ENCODE data around the gene TRIM56. TPM values are rescaled to one million over a fixed set of nuclear protein-coding genes. Genes with fewer than 3 reads are reported as not detected.
"Not testable (repeated sequence)": the region's sequence is repeated elsewhere in the genome, so short reads cannot be mapped to it uniquely, and the experiment has no call there.

Gene TRIM56
- total RNA-seq, 1 donor = 16.0 TPM

DNA sequence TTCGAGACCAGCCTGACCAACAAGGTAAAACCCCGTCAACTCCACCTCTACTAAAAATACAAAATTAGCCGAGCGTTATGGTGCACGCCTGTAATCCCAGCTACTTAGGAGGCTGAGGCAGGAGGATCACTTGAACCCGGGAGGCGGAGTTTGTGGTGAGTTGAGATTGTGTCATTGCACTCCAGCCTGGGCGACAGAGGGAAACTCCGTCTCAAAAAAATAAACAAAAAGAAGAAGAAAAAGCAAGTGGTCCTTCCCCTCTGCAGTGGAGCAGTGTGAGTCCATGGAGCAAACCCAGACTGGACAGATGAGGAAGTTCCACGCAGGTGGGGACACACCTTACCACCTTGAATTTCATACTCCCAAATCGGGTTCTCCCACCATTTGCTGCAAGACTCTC, 28.6 kb downstream of the TRIM56 start:
- H3K4me3 ChIP-seq (ENCODE audit: low read depth, low read length) = no peak overlapping the region
- no peak for DNase-seq (ENCODE audit: low read depth)
- TF ChIP-seq, protein P1, sequence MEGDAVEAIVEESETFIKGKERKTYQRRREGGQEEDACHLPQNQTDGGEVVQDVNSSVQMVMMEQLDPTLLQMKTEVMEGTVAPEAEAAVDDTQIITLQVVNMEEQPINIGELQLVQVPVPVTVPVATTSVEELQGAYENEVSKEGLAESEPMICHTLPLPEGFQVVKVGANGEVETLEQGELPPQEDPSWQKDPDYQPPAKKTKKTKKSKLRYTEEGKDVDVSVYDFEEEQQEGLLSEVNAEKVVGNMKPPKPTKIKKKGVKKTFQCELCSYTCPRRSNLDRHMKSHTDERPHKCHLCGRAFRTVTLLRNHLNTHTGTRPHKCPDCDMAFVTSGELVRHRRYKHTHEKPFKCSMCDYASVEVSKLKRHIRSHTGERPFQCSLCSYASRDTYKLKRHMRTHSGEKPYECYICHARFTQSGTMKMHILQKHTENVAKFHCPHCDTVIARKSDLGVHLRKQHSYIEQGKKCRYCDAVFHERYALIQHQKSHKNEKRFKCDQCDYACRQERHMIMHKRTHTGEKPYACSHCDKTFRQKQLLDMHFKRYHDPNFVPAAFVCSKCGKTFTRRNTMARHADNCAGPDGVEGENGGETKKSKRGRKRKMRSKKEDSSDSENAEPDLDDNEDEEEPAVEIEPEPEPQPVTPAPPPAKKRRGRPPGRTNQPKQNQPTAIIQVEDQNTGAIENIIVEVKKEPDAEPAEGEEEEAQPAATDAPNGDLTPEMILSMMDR (IDR thresholded peaks at IDR 0.05; ENCODE audit: insufficient read depth, low read depth, low read length) = no peak

DNA sequence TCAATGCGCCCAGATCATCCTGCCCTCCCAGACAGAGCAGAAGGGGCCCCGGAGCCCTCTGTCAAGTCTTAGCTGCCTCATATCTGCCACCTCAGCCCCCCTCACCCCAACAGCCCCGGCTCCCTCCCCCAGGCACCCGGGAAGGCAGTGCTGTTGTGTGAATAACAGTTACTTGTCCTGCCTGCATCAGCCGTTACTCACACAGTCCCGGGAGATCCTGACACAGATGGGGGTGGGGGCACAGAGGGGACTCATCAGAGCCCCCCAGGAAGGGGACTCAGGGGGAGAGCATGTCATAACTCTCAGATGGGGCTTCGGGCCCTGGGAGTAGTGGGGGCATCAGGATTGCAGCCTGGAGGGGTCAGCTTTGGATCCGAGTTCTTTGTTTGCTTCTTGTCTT, 29.2 kb downstream of the TRIM56 start:
- no peak for DNase-seq (ENCODE audit: low read depth)
- H3K4me3 ChIP-seq (ENCODE audit: low read depth, low read length) = no peak overlapping the region

GRCh38 chr7:101115215-101115614, 29.9 kb downstream of the TRIM56 start:
- no peak for DNase-seq (ENCODE audit: low read depth)
- H3K4me3 ChIP-seq (ENCODE audit: low read depth, low read length) = no peak overlapping the region
- TF ChIP-seq, protein P1 (IDR thresholded peaks at IDR 0.05; ENCODE audit: insufficient read depth, low read depth, low read length) = no peak

More for the DNA sequence above, 29.2 kb downstream of the TRIM56 start:
- TF ChIP-seq, protein P1 (IDR thresholded peaks at IDR 0.05; ENCODE audit: insufficient read depth, low read depth, low read length) = no peak

DNA sequence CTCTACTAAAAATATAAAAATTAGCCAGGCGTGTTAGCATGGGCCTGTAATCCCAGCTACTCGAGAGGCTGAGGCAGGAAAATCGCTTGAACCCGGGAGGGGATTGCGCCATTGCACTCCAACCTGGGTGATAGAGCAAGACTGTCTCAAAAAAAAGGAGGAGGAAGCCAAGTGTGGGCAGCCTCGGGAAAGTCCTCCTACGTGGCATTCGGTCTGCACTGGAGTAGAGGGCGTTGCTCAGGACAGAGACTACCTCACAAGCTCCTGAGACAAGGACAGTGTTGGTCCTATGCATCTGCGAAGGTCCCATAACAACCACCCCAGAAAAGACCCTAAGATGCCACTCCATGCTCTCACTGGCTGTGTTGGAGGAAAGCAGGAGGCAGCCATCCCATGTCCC, 31.6 kb downstream of the TRIM56 start:
- no peak overlapping the region for H3K4me3 ChIP-seq (ENCODE audit: low read depth, low read length)
- no peak for DNase-seq (ENCODE audit: low read depth)
- TF ChIP-seq, protein P1 (IDR thresholded peaks at IDR 0.05; ENCODE audit: insufficient read depth, low read depth, low read length) = no peak

DNA sequence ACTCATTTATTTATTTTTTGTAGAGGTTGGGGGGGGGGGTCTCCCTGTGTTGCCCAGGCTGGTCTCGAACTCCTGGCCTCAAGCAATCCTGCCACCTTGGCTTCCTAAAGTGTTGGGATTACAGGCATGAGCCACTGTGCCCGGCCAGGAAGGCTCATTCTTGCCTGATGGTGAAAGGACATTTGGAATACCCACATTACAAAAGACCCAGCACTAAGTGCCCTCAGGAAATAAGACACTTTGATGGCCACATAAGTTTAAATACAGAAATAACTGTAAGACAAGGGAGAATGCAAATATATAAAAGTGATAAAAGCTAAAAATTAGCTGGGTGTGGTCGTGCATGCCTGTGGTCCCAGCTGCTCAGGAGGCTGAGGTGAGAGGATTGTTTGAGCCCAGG, 33.6 kb downstream of the TRIM56 start:
- DNase-seq (ENCODE audit: low read depth) = no peak
- no peak overlapping the region for H3K4me3 ChIP-seq (ENCODE audit: low read depth, low read length)
- TF ChIP-seq, protein P1 (IDR thresholded peaks at IDR 0.05; ENCODE audit: insufficient read depth, low read depth, low read length) = no peak

- no peak for DNase-seq (ENCODE audit: low read depth)
- H3K4me3 ChIP-seq (ENCODE audit: low read depth, low read length) = no peak overlapping the region
- TF ChIP-seq, protein P1 (IDR thresholded peaks at IDR 0.05; ENCODE audit: insufficient read depth, low read depth, low read length) = no peak
Measured at GRCh38 chr7:101119876-101120275, 34.6 kb downstream of the TRIM56 start.

GRCh38 chr7:101120315-101120714, 35.0 kb downstream of the TRIM56 start:
- TF ChIP-seq, protein P1 (IDR thresholded peaks at IDR 0.05; ENCODE audit: insufficient read depth, low read depth, low read length) = no peak
- DNase-seq (ENCODE audit: low read depth) = no peak
- no peak overlapping the region for H3K4me3 ChIP-seq (ENCODE audit: low read depth, low read length)

DNA sequence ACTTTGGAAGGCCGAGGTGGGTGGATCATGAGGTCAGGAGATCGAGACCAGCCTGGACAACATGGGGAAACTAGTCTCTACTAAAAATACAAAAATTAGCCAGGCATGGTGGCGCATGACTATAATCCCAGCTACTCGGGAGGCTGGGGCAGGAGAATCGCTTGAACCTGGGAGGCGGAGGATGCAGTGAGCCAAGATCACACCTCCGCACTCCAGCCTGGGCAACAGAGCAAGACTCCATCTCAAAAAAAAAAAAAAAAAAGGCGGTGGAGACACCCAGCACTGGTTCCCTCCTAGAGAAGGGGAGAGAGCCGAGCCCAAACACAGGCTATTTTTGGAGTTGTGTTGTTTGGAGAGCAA, 36.3 kb downstream of the TRIM56 start:
- H3K4me3 ChIP-seq (ENCODE audit: low read depth, low read length); DNase-seq (ENCODE audit: low read depth): not testable (repeated sequence)

All from fibroblast of villous mesenchyme (primary cell).